GM23248 (cell line): Measurements from ENCODE around the gene PTPRN2. TPM values are rescaled to one million over a fixed set of nuclear protein-coding genes. Genes with fewer than 3 reads are reported as not detected.
"Not testable (repeated sequence)": the region's sequence is repeated elsewhere in the genome, so short reads cannot be mapped to it uniquely, and the experiment has no call there.

Experiments used
- DNase-seq: peaks from one replicate; pipeline ENCODE4 v3.0.0-alpha.2; 2015
- H2AFZ ChIP-seq: fragments of 200-600 bp; sonication (generic); 2 replicates; pipeline ENCODE4 v1.6.1; 2016; ENCODE audit warnings: antibody characterized with exemption
- H3F3A ChIP-seq: fragments of 200-600 bp; sonication (generic); 2 replicates; pipeline ENCODE4 v1.6.1; 2016; ENCODE audit warnings: mild to moderate bottlenecking, antibody characterized with exemption, mixed run types; ENCODE audit not compliant: insufficient read depth
- H3K27ac ChIP-seq: fragments of 200-600 bp; sonication (generic); 2 replicates; pipeline ENCODE4 v1.5.1; 2016; ENCODE audit warnings: mild to moderate bottlenecking
- H3K27me3 ChIP-seq: fragments of 200-600 bp; sonication (generic); replicated peaks from 2 replicates; pipeline ENCODE4 v1.6.1; 2016; ENCODE audit warnings: mild to moderate bottlenecking; ENCODE audit not compliant: insufficient read depth
- H3K36me3 ChIP-seq: fragments of 200-600 bp; sonication (generic); 2 replicates; pipeline ENCODE4 v1.6.1; 2016; ENCODE audit warnings: low read depth, mild to moderate bottlenecking
- H3K4me1 ChIP-seq: fragments of 200-600 bp; sonication (generic); 2 replicates; pipeline ENCODE4 v1.6.1; 2016; ENCODE audit warnings: mild to moderate bottlenecking; ENCODE audit not compliant: insufficient read depth
- H3K4me2 ChIP-seq: fragments of 200-600 bp; sonication (generic); one replicate; pipeline ENCODE4 v1.6.1; 2016; ENCODE audit warnings: mild to moderate bottlenecking; ENCODE audit not compliant: unreplicated experiment
- H3K4me3 ChIP-seq: fragments of 200-600 bp; sonication (generic); 2 replicates; pipeline ENCODE4 v1.5.1; 2016; ENCODE audit warnings: mild to moderate bottlenecking
- H3K79me2 ChIP-seq: fragments of 200-600 bp; sonication (generic); 2 replicates; pipeline ENCODE4 v1.6.1; 2016; ENCODE audit warnings: mild to moderate bottlenecking; ENCODE audit not compliant: insufficient read depth
- H3K9ac ChIP-seq: fragments of 200-600 bp; sonication (generic); 2 replicates; pipeline ENCODE4 v1.6.1; 2016; ENCODE audit warnings: mild to moderate bottlenecking
- H3K9me2 ChIP-seq: fragments of 200-600 bp; sonication (generic); 2 replicates; pipeline ENCODE4 v1.6.1; 2016; ENCODE audit warnings: mixed run types, mild to moderate bottlenecking, moderate library complexity; ENCODE audit not compliant: insufficient read depth
- H3K9me3 ChIP-seq: fragments of 200-600 bp; sonication (generic); one replicate; pipeline ENCODE4 v1.6.1; 2017; ENCODE audit warnings: low read depth
- H4K20me1 ChIP-seq: fragments of 200-600 bp; sonication (generic); 2 replicates; pipeline ENCODE4 v1.6.0; 2016; ENCODE audit not compliant: insufficient read depth
- EZH2 ChIP-seq: fragments of 200-600 bp; sonication (generic); IDR thresholded peaks from 2 replicates; pipeline ENCODE4 v1.6.1; 2018; ENCODE audit warnings: antibody characterized with exemption, mild to moderate bottlenecking; ENCODE audit not compliant: insufficient read depth, poor library complexity, severe bottlenecking
- EZH2phosphoT487 ChIP-seq: fragments of 200-600 bp; sonication (generic); IDR thresholded peaks from 2 replicates; pipeline ENCODE4 v1.6.1; 2018; ENCODE audit warnings: antibody characterized with exemption, moderate library complexity, mild to moderate bottlenecking, low read depth; ENCODE audit not compliant: insufficient read depth
- WGBS, 2 experiments: methylation state at CpG; one replicate each; pipeline ENCODE4 v1.1.6; 2015 to 2017; ENCODE audit warnings: low lambda C conversion rate in 2 of 2, low coverage in 1 of 2; ENCODE audit errors: missing lambda C conversion rate in 2 of 2; 5-methylcytosine and 5-hydroxymethylcytosine counted together
- in situ Hi-C: fragments of 300-500 bp; cut with MboI; formaldehyde crosslinking; loops from 2 replicates; pipeline ENCODE4 v1.15.0; 2020
- polyA plus RNA-seq: library from polyadenylated mRNA; unstranded; fragments of >200 nt; fragmentation: Nextera tagmentation; extraction: Ambion mirVana; gene quantifications from 2 replicates; pipeline ENCODE4 v1.2.1, GENCODE V29; 2016
- total RNA-seq: library from RNA; depleted of rRNA; stranded (reverse); fragments of >200 nt; shearing (Covaris generic); gene quantifications from 2 replicates; pipeline ENCODE4 v1.2.3, GENCODE V29; 2014

The PTPRN2 gene
- total and polyA plus RNA-seq, 2 experiments from 2014 or later, result 0.13 TPM; not detected in 1

DNA sequence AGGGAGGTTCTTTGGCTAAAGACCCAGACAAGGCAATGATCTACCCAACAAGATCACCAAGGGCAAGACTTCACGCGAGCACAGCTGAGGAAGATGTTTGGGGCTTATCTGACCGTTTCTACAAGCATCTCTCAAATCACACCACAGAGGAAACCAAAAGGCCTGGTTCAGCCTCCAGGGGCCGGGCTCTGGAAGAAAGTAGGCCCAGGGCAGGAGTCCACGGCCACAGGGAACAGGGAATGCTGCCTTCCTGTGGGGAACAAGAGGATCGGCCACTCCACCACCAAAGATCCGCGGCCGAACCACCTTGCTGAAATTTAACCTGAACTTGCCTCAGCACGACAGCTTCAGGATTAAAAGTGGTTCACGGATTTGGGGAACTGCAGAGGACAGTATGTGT, 332.5 kb downstream of the PTPRN2 start:
- no peak overlapping the region for H2AFZ ChIP-seq
- H3K79me2 ChIP-seq, result no peaks in the 10 kb centered on the region
- DNase-seq, result no peak
- in situ Hi-C loops, result no loop called here
- H3K9me2 ChIP-seq, result no peaks in the 10 kb centered on the region
- no peaks in the 10 kb centered on the region for H4K20me1 ChIP-seq
- no peaks in the 10 kb centered on the region for H3K36me3 ChIP-seq
- H3K4me1 ChIP-seq, result no peaks in the 10 kb centered on the region
- TF ChIP-seq EZH2 (no peak), EZH2phosphoT487 (no peak)
- no peaks in the 10 kb centered on the region for H3F3A ChIP-seq
- WGBS, 2 experiments, result 37 to 44% methylated on average over 11 of the region's 11 CpGs
- H3K4me3 ChIP-seq, result no peak overlapping the region
- no peaks in the 10 kb centered on the region for H3K27me3 ChIP-seq
- H3K9me3 ChIP-seq, result no peaks in the 10 kb centered on the region
- H3K27ac ChIP-seq, result no peak overlapping the region
- H3K4me2 ChIP-seq, result no peak overlapping the region
- H3K9ac ChIP-seq, result no peak overlapping the region

DNA sequence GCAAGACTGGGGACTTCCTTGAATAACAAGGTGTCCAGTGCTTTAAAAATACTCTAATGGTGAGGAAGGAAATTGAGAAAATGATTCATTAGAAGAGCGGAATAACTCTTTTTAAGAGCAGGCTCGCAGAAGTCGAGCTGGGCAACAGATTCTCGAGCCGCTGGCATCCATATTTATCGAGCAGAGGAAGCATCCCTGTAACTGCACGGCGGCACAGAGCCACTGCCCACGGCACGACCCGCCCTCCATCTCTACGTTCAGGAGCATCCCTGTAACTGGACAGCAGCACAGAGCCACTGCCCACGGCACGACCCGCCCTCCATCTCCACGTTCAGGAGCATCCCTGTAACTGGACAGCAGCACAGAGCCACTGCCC, 334.0 kb downstream of the PTPRN2 start:
- H3K36me3 ChIP-seq, H3K79me2 ChIP-seq, H2AFZ ChIP-seq, H3K4me1 ChIP-seq, H3K9me2 ChIP-seq, in situ Hi-C loops, H3K27ac ChIP-seq, DNase-seq, H3K4me2 ChIP-seq, H3F3A ChIP-seq, H3K27me3 ChIP-seq, H3K9ac ChIP-seq, H4K20me1 ChIP-seq, H3K4me3 ChIP-seq, H3K9me3 ChIP-seq: not testable (repeated sequence)
- WGBS, 2 experiments, result 29 to 39% methylated on average over 10 to 15 of the region's 16 CpGs

DNA sequence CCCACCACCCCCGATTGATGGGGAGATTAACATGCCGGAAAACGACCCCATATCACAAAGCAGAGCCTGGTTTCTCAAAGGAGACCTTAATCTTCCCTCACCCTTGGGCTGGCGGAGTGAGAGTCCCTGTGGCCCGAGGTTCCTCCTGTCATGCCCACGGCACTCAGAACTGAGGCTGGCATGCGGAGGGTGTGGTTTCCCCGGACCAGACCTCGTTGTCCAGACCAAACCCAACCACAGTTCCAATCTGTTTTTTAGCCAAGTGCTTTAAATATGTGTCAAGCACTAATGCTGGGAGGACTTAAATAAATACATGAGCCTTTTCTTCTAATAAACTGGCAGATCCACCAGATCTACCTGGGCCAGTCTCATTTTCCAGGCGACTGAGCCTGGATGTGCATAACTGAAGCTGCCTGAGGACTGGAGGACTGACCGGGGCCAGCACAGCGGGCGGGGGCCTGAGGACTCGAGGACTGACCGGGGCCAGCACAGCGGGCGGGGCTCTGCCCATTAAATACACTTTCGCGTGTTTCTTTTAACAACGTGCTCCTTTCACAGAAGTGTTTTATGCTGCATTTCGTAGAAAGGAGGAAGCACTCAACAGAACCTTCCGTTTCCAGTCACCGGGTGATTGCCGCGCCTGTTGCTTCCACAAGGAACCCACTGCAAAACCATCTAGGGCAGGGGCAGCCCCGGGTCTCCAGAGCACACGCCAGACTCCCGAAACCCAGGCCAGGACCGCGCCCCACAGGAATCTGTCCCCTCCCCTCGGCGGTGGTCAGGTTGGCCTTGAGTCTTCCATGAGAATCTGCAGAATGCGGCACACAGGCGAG, 334.6 kb downstream of the PTPRN2 start:
- no peak for DNase-seq
- no peaks in the 10 kb centered on the region for H3K4me1 ChIP-seq
- TF ChIP-seq EZH2phosphoT487, result no peak
- TF ChIP-seq EZH2, result no peak
- no peak overlapping the region for H3K9ac ChIP-seq
- H3F3A ChIP-seq, result no peaks in the 10 kb centered on the region
- H3K4me2 ChIP-seq, result no peak overlapping the region
- no peak overlapping the region for H3K27ac ChIP-seq
- no peaks in the 10 kb centered on the region for H3K9me2 ChIP-seq
- 47 to 48% methylated on average over 34 of the region's 34 CpGs for WGBS, 2 experiments
- H3K79me2 ChIP-seq, result no peaks in the 10 kb centered on the region
- no peaks in the 10 kb centered on the region for H3K9me3 ChIP-seq
- no peaks in the 10 kb centered on the region for H3K36me3 ChIP-seq
- no peak overlapping the region for H2AFZ ChIP-seq
- H4K20me1 ChIP-seq, result no peaks in the 10 kb centered on the region
- in situ Hi-C loops, result no loop called here
- H3K27me3 ChIP-seq, result no peaks in the 10 kb centered on the region
- no peak overlapping the region for H3K4me3 ChIP-seq

DNA sequence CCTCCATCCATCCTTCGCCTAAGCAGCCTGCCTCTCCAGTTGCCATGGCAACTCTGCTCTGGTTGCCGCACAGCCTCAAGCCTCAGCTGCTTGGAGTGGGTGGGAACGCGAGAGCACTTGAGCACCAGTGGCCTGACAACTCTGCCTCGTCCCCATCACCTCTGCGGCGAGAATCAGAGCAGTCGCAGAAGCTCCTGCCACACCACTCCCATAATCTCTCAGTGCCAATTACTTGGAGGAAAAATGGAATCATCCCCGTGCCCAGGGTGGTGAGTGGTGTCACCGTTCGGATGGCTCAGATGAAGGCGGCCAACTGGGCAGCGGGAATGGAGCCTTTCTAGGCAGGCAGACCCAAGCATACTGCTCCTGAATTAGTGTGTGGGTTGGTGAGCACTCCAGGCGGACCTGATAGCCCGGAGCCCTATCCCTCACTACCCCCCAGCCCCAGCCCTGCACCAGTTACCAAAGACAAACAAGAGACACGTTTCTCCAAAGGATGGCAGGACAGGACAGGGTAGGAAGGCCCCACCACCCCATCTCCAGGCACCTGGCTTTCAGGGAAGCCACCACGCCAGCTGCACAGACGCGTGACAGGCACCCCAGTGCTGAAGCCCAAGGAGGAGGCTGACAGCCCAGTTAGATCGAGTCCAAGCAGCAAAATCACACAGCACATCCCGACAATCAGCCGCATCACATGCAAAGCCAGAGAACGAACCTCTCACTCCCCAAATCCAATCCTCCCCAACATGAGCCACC, 335.4 kb downstream of the PTPRN2 start:
- no peaks in the 10 kb centered on the region for H3F3A ChIP-seq
- H3K4me1 ChIP-seq, result no peaks in the 10 kb centered on the region
- H3K9ac ChIP-seq, result no peak overlapping the region
- no peak overlapping the region for H3K4me2 ChIP-seq
- H2AFZ ChIP-seq, result no peak overlapping the region
- H3K4me3 ChIP-seq, result no peak overlapping the region
- H3K9me3 ChIP-seq, result no peaks in the 10 kb centered on the region
- no peak for TF ChIP-seq EZH2phosphoT487
- no peak for TF ChIP-seq EZH2
- no peak for DNase-seq
- H3K27me3 ChIP-seq, result no peaks in the 10 kb centered on the region
- H3K79me2 ChIP-seq, result no peaks in the 10 kb centered on the region
- no peaks in the 10 kb centered on the region for H4K20me1 ChIP-seq
- H3K27ac ChIP-seq, result no peak overlapping the region
- H3K9me2 ChIP-seq, result no peaks in the 10 kb centered on the region
- no peaks in the 10 kb centered on the region for H3K36me3 ChIP-seq
- in situ Hi-C loops, result no loop called here
- WGBS, 2 experiments, result 40 to 44% methylated on average over 23 of the region's 23 CpGs
